ENCODE results near the gene HYAL2. TPM values are rescaled to one million over a fixed set of nuclear protein-coding genes. Genes with fewer than 3 reads are reported as not detected.
"Not testable (repeated sequence)": the region's sequence is repeated elsewhere in the genome, so short reads cannot be mapped to it uniquely, and the experiment has no call there.

The HYAL2 gene
- polyA plus RNA-seq, 5 donors: 67.8 to 113 (median 77.3) TPM

- DNase-seq: no peak
Observed at GRCh38 chr3:50317300-50317699, 5.2 kb downstream of the HYAL2 start.

- no peak for DNase-seq
Observed at GRCh38 chr3:50316657-50317242, 5.8 kb downstream of the HYAL2 start.

- DNase-seq: no peak
Observed at GRCh38 chr3:50314816-50315215, 7.7 kb downstream of the HYAL2 start.

- no peak for DNase-seq
Observed at GRCh38 chr3:50314342-50314741, 8.2 kb downstream of the HYAL2 start.

- not testable (repeated sequence) for DNase-seq
Observed at GRCh38 chr3:50312041-50312440, 10.5 kb downstream of the HYAL2 start.

- DNase-seq: no peak
Observed at GRCh38 chr3:50304601-50305000, 17.9 kb downstream of the HYAL2 start.

GRCh38 chr3:50303013-50303815 lies 19.3 kb downstream of the HYAL2 start, which contains the start of gene HYAL1:
TSS of gene HYAL1 (minus strand) at chr3:50303574. CDS start at chr3:50302956, 618 bp downstream.
- no peak for DNase-seq

- DNase-seq: no peak
Observed at GRCh38 chr3:50302095-50303012, 20.2 kb downstream of the HYAL2 start.

GRCh38 chr3:50300681-50301254 lies 21.8 kb downstream of the HYAL2 start:
- no peak for DNase-seq

GRCh38 chr3:50299929-50300680 lies 22.4 kb downstream of the HYAL2 start:
- no peak for DNase-seq

GRCh38 chr3:50299638-50299928 lies 23.0 kb downstream of the HYAL2 start:
- DNase-seq: no peak

GRCh38 chr3:50298836-50299637 lies 23.5 kb downstream of the HYAL2 start, which contains the start of the genes HYAL3 and NAA80:
TSS of gene HYAL3 (minus strand) at chr3:50299405. CDS start at chr3:50295602, 3,803 bp downstream.
TSS of gene NAA80 (minus strand) at chr3:50299405. CDS start at chr3:50297463, 1,942 bp downstream.
- DNase-seq: peak; percentile 100

- DNase-seq: no peak
Observed at GRCh38 chr3:50297896-50298725, 24.4 kb downstream of the HYAL2 start.

- no peak for DNase-seq
Observed at GRCh38 chr3:50297384-50297775, 25.2 kb downstream of the HYAL2 start.

- no peak for DNase-seq
Observed at GRCh38 chr3:50296721-50297383, 25.7 kb downstream of the HYAL2 start.

- no peak for DNase-seq
Observed at GRCh38 chr3:50295553-50296431, 26.8 kb downstream of the HYAL2 start.
